ENCODE measurements around the gene CEP55.

DNA sequence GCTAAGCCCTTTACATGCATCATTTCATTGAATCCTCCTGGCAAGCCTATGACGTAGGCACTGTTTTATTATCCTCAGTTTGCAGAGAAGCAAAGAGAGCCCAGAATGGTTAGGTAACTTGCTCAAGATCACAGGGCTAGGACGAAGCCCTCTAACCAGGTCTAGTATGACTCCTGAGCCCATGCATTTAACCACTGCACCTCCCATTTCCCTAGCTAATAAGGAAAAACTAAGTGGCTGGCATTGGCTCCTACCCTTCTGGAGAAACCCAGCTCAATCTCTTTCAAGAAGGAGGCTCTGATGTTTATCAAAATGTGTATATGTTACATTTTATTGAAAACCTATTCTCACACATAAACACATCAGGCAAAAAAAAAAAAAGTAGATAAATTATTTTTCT lies 34.0 kb upstream of the CEP55 start:
- TF ChIP-seq SUZ12 (IDR thresholded peaks at IDR 0.05; ENCODE audit: extremely low read depth, insufficient read depth, insufficient read length) (no peak), YY1 (IDR thresholded peaks at IDR 0.05; ENCODE audit: insufficient read depth, insufficient read length) (no peak)
